CD4-positive, alpha-beta T cell (primary cell): ENCODE data around the gene CTAG1B. TPM values are rescaled to one million over a fixed set of nuclear protein-coding genes. Genes with fewer than 3 reads are reported as not detected.
"Not testable (repeated sequence)": the region's sequence is repeated elsewhere in the genome, so short reads cannot be mapped to it uniquely, and the experiment has no call there.

Experiments
- ATAC-seq: fragments of 200-7000 bp; cut with Tn5 transposase; one replicate; pipeline ENCODE4 v1.10.0; 2022; ENCODE audit warnings: mild to moderate bottlenecking; ENCODE audit not compliant: poor library complexity
- CTCF ChIA-PET: fragments of 350-600 bp; sonication (Branson Sonifier 250); formaldehyde crosslinking; loops from one replicate; lab custom pipeline; 2021; ENCODE audit warnings: antibody characterized with exemption, inconsistent platforms; lab: Charles Lee
- POLR2A ChIA-PET: fragments of 350-600 bp; sonication (Branson Sonifier 250); formaldehyde crosslinking; loops from one replicate; lab custom pipeline; 2021; ENCODE audit warnings: antibody characterized with exemption, inconsistent platforms; lab: Charles Lee
- DNase-seq, 14 experiments: peaks; one replicate each; pipeline ENCODE4 v3.0.0-alpha.2; 2013 to 2020; ENCODE audit warnings: mixed read lengths in 2 of 14
- H3K27ac ChIP-seq, 2 donors: one replicate each; pipeline versions ENCODE4 v1.5.1 to v1.7.0; 2013; ENCODE audit warnings: low read length in 2 of 2, low read depth in 1 of 2, mild to moderate bottlenecking in 1 of 2
- H3K27me3 ChIP-seq, 2 experiments: 1 replicate in 1 of 2; 2 replicates in 1 of 2; pipeline versions ENCODE4 v1.6.1 to v1.7.0; 2013; ENCODE audit warnings: low read length in 2 of 2, control low read depth in 1 of 2, mild to moderate bottlenecking in 1 of 2, moderate library complexity in 1 of 2; ENCODE audit not compliant: insufficient read depth in 2 of 2, control insufficient read depth in 1 of 2
- H3K36me3 ChIP-seq: one replicate; pipeline ENCODE4 v1.6.1; 2013; ENCODE audit warnings: low read length, control low read depth; ENCODE audit not compliant: insufficient read depth
- H3K4me1 ChIP-seq: one replicate; pipeline ENCODE4 v1.6.1; 2013; ENCODE audit warnings: low read length, control low read depth; ENCODE audit not compliant: insufficient read depth
- H3K4me3 ChIP-seq: one replicate; pipeline ENCODE4 v1.5.1; 2013; ENCODE audit warnings: mild to moderate bottlenecking, low read length, moderate library complexity
- H3K9me3 ChIP-seq, 2 experiments: 1 replicate in 1 of 2; 2 replicates in 1 of 2; pipeline versions ENCODE4 v1.6.1 to v1.7.0; 2013; ENCODE audit warnings: low read length in 2 of 2, mild to moderate bottlenecking in 2 of 2, control low read depth in 1 of 2, moderate library complexity in 1 of 2; ENCODE audit not compliant: control insufficient read depth in 1 of 2, insufficient read depth in 1 of 2
- H3K27ac Mint-ChIP-seq: one replicate; pipeline ENCODE4 v1.8.0; 2020; ENCODE audit warnings: mixed read lengths
- H3K27me3 Mint-ChIP-seq: one replicate; pipeline ENCODE4 v1.8.0; 2021; ENCODE audit warnings: mixed read lengths
- H3K36me3 Mint-ChIP-seq: one replicate; pipeline ENCODE4 v1.8.0; 2021; ENCODE audit warnings: low read depth, mixed read lengths
- H3K4me1 Mint-ChIP-seq: one replicate; pipeline ENCODE4 v1.8.0; 2021; ENCODE audit warnings: low read depth, mixed read lengths
- H3K4me3 Mint-ChIP-seq: one replicate; pipeline ENCODE4 v1.8.0; 2020; ENCODE audit warnings: mild to moderate bottlenecking, mixed read lengths
- H3K9me3 Mint-ChIP-seq: one replicate; pipeline ENCODE4 v1.8.0; 2020; ENCODE audit warnings: mixed read lengths
- intact Hi-C, 2 experiments: fragments of 100-400 bp; cut with DNase I in 1 of 2; cut with micrococcal nuclease in 1 of 2; formaldehyde crosslinking; loops; one replicate each; pipeline versions ENCODE4 v1.15.1 to v1.9.0; 2023 to 2025; cut with DNase I, micrococcal nuclease
- total RNA-seq, 174 experiments: library from RNA in 2 of 174; stranded (reverse) in 2 of 174; gene quantifications; one replicate each; pipeline ENCODE4 v1.2.3 and lab custom pipeline; 2021 to 2026

The CTAG1B gene
- total RNA-seq, 2 experiments from 2014 or later, result not detected

GRCh38 chrX:154641740-154642139, 22.7 kb upstream of the CTAG1B start:
- DNase-seq, H3K4me3 Mint-ChIP-seq, H3K4me3 ChIP-seq, H3K27ac Mint-ChIP-seq, H3K4me1 Mint-ChIP-seq, H3K36me3 Mint-ChIP-seq, H3K36me3 ChIP-seq, H3K9me3 ChIP-seq, CTCF ChIA-PET, POLR2A ChIA-PET, H3K27me3 ChIP-seq, ATAC-seq, H3K9me3 Mint-ChIP-seq, H3K4me1 ChIP-seq, H3K27ac ChIP-seq, H3K27me3 Mint-ChIP-seq, intact Hi-C loops: not testable (repeated sequence)

- intact Hi-C loops, H3K9me3 ChIP-seq, CTCF ChIA-PET, H3K27me3 ChIP-seq, H3K9me3 Mint-ChIP-seq, H3K27ac ChIP-seq, H3K4me1 ChIP-seq, H3K27me3 Mint-ChIP-seq, DNase-seq, H3K36me3 Mint-ChIP-seq, H3K4me1 Mint-ChIP-seq, H3K4me3 ChIP-seq, H3K4me3 Mint-ChIP-seq, ATAC-seq, H3K27ac Mint-ChIP-seq, POLR2A ChIA-PET, H3K36me3 ChIP-seq: not testable (repeated sequence)
These were observed 14.6 kb upstream of the CTAG1B start for GRCh38 chrX:154633661-154634060.

GRCh38 chrX:154630949-154631348, 11.9 kb upstream of the CTAG1B start:
- CTCF ChIA-PET, H3K4me3 ChIP-seq: not testable (repeated sequence)

GRCh38 chrX:154628960-154629359, 9.9 kb upstream of the CTAG1B start:
- ATAC-seq, result peak; percentile 60
- H3K27ac Mint-ChIP-seq, H3K36me3 ChIP-seq, DNase-seq, H3K27ac ChIP-seq, CTCF ChIA-PET, H3K4me3 ChIP-seq, H3K9me3 Mint-ChIP-seq, H3K4me1 Mint-ChIP-seq, H3K27me3 ChIP-seq, H3K27me3 Mint-ChIP-seq, H3K9me3 ChIP-seq, H3K4me3 Mint-ChIP-seq, POLR2A ChIA-PET, intact Hi-C loops, H3K4me1 ChIP-seq, H3K36me3 Mint-ChIP-seq: not testable (repeated sequence)

More at GRCh38 chrX:154630949-154631348, 11.9 kb upstream of the CTAG1B start:
- POLR2A ChIA-PET, intact Hi-C loops, H3K4me3 Mint-ChIP-seq, H3K27ac Mint-ChIP-seq, DNase-seq, H3K9me3 ChIP-seq, H3K4me1 ChIP-seq, H3K4me1 Mint-ChIP-seq, H3K36me3 Mint-ChIP-seq, H3K27me3 Mint-ChIP-seq, H3K27ac ChIP-seq, H3K9me3 Mint-ChIP-seq, ATAC-seq, H3K27me3 ChIP-seq, H3K36me3 ChIP-seq: not testable (repeated sequence)

GRCh38 chrX:154620767-154621414, 1.8 kb upstream of the CTAG1B start:
- intact Hi-C loops, result not testable (repeated sequence)

GRCh38 chrX:154613586-154613985, 5.5 kb downstream of the CTAG1B start:
- H3K27me3 ChIP-seq, H3K9me3 ChIP-seq, CTCF ChIA-PET, H3K4me3 ChIP-seq, H3K36me3 Mint-ChIP-seq, DNase-seq, H3K4me3 Mint-ChIP-seq, H3K36me3 ChIP-seq, H3K9me3 Mint-ChIP-seq, H3K27ac Mint-ChIP-seq, ATAC-seq, H3K27ac ChIP-seq, POLR2A ChIA-PET, intact Hi-C loops, H3K4me1 ChIP-seq, H3K27me3 Mint-ChIP-seq, H3K4me1 Mint-ChIP-seq: not testable (repeated sequence)

More at GRCh38 chrX:154620767-154621414, 1.8 kb upstream of the CTAG1B start:
- H3K9me3 ChIP-seq, H3K4me1 Mint-ChIP-seq, DNase-seq, H3K36me3 Mint-ChIP-seq, H3K27ac Mint-ChIP-seq, H3K27ac ChIP-seq, H3K9me3 Mint-ChIP-seq, H3K4me3 Mint-ChIP-seq, H3K36me3 ChIP-seq, H3K27me3 ChIP-seq, ATAC-seq, POLR2A ChIA-PET, H3K27me3 Mint-ChIP-seq, H3K4me3 ChIP-seq, H3K4me1 ChIP-seq, CTCF ChIA-PET: not testable (repeated sequence)

- H3K36me3 Mint-ChIP-seq, H3K27me3 Mint-ChIP-seq, H3K36me3 ChIP-seq, CTCF ChIA-PET, H3K9me3 Mint-ChIP-seq, H3K4me1 Mint-ChIP-seq, POLR2A ChIA-PET, ATAC-seq, intact Hi-C loops, H3K4me3 ChIP-seq, H3K27me3 ChIP-seq, DNase-seq, H3K27ac Mint-ChIP-seq, H3K4me3 Mint-ChIP-seq, H3K4me1 ChIP-seq, H3K27ac ChIP-seq, H3K9me3 ChIP-seq: not testable (repeated sequence)
These were observed 7.9 kb downstream of the CTAG1B start for GRCh38 chrX:154611146-154611545.
